Stimulated activated CD4-positive, alpha-beta T cell treated with anti-CD3 and anti-CD28 coated beads, Interleukin-4, amount 100 ng/mL, for 24 hours (primary cell): ENCODE measurements around the gene C20orf144.
"Not testable (repeated sequence)": the region's sequence is repeated elsewhere in the genome, so short reads cannot be mapped to it uniquely, and the experiment has no call there.

Experiments used
- DNase-seq: peaks from one replicate; pipeline ENCODE4 v3.0.0-alpha.2; 2020

C20orf144 gene

DNA sequence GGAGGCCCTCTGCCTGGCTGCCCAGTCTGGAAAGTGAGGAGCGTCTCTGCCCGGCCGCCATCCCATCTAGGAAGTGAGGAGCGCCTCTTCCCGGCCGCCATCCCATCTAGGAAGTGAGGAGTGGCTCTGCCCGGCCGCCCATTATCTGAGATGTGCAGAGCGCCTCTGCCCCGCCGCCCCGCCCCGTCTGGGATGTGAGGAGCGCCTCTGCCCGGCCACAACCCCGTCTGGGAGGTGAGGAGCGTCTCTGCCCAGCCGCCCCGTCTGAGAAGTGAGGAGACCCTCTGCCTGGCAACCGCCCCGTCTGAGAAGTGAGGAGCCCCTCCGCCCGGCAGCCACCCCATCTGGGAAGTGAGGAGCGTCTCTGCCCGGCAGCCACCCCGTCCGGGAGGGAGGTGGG is 36.8 kb downstream of the C20orf144 start:
- not testable (repeated sequence) for DNase-seq

DNA sequence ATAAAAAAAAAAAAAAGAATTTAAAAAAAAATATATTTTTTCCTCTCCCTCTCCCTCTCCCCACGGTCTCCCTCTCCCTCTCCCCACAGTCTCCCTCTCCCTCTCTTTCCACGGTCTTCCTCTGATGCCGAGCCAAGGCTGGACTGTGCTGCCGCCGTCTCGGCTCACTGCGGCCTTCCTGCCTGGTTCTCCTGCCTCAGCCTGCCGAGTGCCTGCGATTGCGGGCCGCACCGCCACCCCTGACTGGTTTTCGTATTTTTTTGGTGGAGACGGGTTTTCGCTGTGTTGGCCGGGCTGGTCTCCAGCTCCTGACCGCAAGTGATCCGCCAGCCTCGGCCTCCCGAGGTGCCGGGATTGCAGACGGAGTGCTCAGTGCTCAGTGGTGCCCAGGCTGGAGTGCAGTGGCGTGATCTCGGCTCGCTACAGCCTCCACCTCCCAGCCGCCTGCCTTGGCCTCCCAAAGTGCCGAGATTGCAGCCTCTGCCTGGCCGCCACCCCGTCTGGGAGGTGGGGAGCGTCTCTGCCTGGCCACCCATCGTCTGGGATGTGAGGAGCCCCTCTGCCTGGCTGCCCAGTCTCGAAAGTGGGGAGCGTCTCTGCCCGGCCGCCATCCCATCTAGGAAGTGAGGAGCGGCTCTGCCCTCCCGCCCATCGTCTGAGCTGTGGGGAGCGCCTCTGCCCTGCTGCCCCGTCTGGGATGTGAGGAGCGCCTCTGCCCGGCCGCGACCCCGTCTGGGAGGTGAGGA is 38.7 kb downstream of the C20orf144 start:
- DNase-seq, result not testable (repeated sequence)

DNA sequence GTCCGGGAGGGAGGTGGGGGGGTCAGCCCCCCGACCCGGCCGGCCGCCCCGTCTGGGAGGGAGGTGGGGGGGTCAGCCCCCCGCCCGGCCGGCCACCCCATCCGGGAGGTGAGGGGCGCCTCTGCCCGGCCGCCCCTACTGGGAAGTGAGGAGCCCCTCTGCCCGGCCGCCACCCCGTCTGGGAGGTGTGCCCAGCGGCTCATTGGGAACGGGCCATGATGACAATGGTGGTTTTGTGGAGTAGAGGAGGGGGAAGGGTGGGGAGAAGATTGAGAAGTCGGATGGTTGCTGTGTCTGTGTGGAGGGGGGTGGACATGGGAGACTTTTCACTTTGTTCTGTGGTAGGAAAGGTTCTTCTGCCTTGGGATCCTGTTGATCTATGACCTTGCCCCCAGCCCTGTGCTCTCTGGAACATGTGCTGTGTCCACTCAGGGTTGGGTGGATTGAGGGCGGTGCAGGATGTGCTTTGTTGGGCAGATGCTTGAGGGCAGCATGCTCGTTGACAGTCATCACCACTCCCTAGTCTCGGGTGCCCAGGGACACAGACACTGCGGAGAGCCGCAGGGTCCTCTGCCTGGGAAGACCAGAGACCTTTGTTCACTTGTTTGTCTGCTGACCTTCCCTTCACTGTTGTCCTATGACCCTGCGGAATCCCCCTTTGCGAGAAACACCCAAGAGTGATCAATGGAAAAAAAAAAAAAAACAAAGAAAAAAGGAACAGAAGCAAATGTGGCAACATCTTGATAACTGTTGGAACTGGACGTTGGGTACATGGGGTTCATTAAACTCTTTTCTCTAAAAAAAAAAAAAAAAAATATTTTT is 39.7 kb downstream of the C20orf144 start:
- DNase-seq, result no peak

DNA sequence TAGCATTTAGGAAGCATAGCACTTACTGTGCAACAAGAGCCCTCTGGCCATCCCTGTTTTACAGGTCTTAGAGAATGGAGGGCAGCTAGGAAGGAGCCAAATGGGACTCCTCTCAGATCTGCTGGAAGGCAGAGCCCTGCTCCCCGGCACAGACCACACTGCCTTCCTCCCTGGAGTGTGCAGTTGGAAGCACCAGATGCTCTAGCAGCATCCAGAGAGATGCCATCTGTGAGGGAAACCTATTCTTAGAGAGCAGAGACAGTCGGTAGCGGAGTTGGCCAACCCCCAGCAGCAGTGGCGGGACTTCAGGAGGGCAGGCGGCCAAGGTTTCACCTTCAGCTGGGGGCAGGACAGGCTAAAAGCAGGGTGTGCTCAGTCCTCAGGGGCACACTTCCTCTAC is 40.7 kb downstream of the C20orf144 start:
- no peak for DNase-seq

DNA sequence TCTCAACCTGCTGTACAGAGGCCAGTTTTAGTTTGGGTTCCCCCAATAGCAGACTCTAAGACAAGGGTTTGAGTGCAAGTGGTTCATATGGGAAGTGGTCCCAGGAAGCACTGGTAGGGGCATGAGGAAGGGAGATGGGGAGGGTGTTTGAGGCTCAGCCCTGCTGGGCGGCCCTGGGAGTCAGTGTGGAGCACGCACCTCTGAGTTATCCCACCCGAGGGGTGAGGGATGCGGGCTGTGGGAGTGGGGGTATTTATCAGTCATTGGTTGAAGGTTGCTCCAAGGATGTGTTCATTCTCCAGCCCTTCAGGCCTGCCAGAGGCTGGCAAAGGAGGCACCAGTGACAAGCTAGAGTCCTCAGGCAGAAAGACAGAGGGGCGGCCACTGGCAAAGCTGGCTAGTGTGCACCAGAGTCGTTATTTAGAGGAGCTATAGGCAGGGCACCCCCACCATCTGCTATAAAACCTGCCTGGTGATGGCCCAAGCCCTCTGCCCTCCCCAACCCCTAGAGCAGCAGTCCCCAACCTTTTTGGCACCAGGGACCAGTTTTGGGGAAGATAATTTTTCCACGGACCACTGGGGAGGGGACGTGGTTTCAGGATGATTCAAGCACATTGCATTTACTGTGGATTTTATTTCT is 41.5 kb downstream of the C20orf144 start:
- DNase-seq, result no peak

DNA sequence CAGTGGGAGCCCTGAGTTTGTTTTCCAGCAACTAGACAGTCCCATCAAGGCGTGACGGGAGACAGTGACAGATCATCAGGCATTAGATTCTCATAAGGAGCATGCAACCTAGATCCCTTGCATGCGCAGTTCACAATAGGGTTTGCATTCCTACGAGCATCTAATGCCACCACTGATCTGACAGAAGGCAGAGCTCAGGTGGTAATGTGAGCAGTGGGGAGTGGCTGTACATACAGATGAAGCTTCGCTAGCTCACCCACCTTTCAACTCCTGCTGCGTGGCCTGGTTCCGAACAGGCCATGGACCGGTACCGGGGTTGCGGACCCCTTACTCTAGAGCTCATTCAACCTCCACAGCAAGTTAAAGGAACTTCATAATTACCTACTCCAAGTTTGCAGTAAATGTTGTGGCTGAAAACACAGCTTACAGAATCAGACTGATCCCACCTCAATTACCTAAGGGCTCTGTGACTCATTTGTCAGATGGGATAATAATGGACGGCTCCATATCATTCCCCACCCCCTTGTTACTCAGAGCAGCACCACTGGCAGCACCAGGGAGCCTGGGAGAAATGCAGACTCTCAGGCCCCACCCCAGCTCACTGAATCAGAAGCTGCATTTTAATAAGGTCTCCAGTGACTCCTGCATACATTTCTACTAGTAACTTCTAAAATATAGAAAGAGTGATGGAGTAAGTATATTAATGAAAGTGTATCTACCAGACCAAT is 42.2 kb downstream of the C20orf144 start:
- no peak for DNase-seq

DNA sequence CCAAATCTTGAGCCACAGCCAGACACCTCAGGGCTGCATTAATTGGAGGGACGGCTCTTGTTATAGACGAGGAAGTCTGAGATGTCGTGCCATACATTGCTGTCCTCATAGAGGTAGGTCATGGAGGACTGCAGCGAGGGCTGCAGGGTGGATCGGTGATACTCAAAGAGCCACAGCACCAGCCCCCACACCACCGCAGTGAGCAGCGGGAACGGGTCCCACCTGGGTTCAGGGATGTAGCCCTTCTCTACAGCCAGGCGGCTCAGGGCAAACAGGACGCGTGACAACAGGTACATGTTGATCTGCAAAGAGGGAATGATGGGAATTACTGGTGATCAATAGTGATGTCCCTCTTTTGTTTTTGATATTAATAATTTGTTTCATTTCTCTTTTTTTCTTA is 45.5 kb downstream of the C20orf144 start:
- no peak for DNase-seq

DNA sequence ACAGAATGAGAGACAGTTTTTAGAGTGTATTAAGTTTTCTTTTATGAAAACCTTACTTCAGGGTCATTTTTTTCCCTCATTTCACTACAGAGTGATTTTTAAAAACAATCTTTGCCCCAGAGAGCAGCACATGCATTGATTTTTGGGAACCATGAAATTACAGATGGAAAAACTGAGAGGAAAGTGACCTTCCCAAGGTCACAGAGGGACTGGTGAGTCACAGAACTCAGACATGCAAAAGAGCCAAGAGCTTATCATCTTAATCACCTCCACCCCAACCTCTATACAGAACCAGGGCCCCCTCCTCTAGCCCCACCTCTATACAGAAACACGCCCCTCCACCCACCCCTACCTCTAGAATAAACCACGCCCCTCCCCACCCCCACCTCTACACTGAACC is 47.3 kb downstream of the C20orf144 start:
- no peak for DNase-seq

DNA sequence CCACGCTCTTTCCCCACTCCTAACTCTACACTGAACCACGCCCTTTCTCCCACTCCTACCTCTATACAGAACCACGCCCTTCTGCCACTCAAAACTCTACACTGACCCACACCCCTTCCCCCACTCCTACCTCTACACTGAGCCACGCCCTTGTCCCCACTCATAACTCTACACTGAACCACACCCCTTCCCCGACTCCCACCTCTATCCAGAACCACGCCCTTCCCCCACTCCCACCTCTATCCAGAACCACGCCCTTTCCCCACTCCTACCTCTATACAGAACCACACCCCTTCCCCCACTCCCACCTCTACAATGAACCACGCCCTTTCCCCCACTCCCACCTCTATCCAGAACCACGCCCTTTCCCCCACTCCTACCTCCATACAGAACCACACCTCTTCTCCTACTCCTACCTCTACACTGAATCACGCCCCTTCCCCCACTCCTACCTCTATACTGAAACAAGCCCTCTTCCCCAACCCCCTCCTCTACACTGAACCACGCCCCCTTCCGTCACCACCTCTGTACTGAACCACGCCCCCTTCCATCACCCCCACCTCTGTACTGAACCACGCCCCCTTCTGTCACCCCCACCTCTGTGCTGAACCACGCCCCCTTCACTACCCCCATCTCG is 47.9 kb downstream of the C20orf144 start:
- DNase-seq, result no peak

DNA sequence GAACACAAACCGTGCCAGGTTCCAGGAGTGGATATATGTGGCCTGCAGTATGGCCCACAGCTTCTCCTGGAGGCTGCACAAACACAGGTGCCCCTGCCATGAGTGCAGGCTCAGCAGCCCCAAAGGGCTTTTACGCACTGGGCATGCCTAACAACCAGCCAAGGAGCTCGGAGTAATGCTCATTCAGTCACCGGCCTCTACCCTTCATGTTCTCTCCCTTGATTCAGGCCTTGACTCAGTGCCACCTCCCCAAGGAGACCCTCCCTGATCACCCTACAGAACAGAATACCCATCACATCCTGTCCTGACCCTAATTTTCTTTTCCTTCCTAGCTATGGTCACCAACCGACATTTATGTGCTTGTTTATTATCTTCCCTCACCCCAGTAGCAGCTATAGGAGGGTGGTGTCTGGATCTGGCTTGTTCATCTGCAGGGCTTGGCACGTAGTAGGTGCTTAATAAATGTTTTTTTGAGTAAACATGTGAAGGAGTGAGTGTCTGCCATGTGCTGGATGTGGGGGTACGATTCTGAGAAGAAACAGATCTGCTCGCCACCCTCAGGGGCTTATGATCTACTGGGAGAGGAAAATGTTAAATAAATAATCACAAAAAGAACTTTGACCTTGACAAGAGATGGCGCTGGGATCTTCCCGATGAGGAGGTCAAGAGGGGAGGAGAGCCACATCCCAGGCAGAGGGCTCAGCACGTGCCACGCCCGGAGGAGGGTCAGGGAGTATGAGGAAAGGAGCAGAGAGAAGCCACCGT is 48.7 kb downstream of the C20orf144 start:
- no peak for DNase-seq

DNA sequence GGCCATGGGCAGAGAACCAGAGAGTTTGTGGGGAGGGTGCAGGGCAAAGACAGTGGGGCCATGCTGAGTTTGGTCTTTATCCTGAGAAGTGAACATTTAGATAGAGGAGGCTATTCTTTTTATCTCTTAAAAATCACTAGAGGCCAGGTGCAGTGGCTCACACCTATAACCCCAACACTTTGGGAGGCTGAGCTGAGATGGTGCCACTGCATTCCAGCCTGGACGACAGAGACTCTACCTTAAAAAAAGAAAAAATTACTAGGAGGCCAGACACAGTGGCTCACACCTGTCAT is 49.3 kb downstream of the C20orf144 start:
- DNase-seq, result no peak
